Measurements from ENCODE around the gene TRABD.

DNA sequence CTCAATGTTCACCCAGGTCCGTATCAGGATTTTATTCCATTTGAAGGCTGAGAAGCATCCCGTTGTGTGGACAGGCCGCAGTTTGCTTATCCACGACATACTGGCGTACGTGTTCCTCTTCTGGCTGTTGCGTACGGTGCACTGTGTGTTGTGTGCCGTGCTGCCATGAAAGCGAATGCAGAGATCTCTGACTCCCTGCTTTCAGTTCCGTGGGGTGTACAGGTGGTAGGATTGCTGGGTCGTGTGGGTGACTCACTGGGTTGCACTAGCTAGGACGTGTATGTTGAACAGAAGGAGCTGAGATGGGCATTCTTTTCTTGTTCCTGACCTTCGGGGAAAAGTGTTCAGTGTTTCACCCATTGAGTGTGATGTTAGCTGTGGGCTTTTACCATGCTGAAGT, 25.4 kb downstream of the TRABD start:
- TF ChIP-seq GATA2 (IDR thresholded peaks at IDR 0.05; ENCODE audit: low read depth, low read length) (no peak), GATA3 (IDR thresholded peaks at IDR 0.05; ENCODE audit: low read depth, low read length) (no peak)

Data from SH-SY5Y (cell line).